HG02884 (cell line): ENCODE measurements around the gene LGALS8.

Source experiments
- ATAC-seq: cut with Tn5 transposase; IDR thresholded peaks from one replicate; pipeline ENCODE4 v1.9.1; 2021; ENCODE audit warnings: mild to moderate bottlenecking, moderate library complexity; ENCODE audit not compliant: unreplicated experiment

LGALS8 gene

GRCh38 chr1:236508593-236509027 lies 15.2 kb upstream of the LGALS8 start:
- no peak for ATAC-seq

GRCh38 chr1:236509203-236509602 lies 14.6 kb upstream of the LGALS8 start:
- ATAC-seq: no peak

GRCh38 chr1:236509647-236510401 lies 14.0 kb upstream of the LGALS8 start:
- ATAC-seq: no peak

GRCh38 chr1:236511735-236512418 lies 11.9 kb upstream of the LGALS8 start:
- no peak for ATAC-seq

GRCh38 chr1:236514703-236515442 lies 8.9 kb upstream of the LGALS8 start:
- no peak for ATAC-seq

- no peak for ATAC-seq
Observed at GRCh38 chr1:236515443-236515958, 8.3 kb upstream of the LGALS8 start.

- no peak for ATAC-seq
Observed at GRCh38 chr1:236516929-236517704, 6.7 kb upstream of the LGALS8 start.

GRCh38 chr1:236518322-236518721 lies 5.5 kb upstream of the LGALS8 start:
- no peak for ATAC-seq

GRCh38 chr1:236520445-236521005 lies 3.3 kb upstream of the LGALS8 start:
- no peak for ATAC-seq

GRCh38 chr1:236522937-236523703 lies 662 bp upstream of the LGALS8 start:
- ATAC-seq: no peak

GRCh38 chr1:236524142-236524894 lies 536 bp downstream of the LGALS8 start:
- peak; percentile 88 for ATAC-seq

- no peak for ATAC-seq
Observed at GRCh38 chr1:236524895-236525184, 1.1 kb downstream of the LGALS8 start.

- ATAC-seq: no peak
Observed at GRCh38 chr1:236526079-236526478, 2.3 kb downstream of the LGALS8 start.

GRCh38 chr1:236530286-236530685 lies 6.5 kb downstream of the LGALS8 start:
- no peak for ATAC-seq

GRCh38 chr1:236530959-236531358 lies 7.2 kb downstream of the LGALS8 start:
- ATAC-seq: no peak

- no peak for ATAC-seq
Observed at GRCh38 chr1:236532850-236533249, 9.1 kb downstream of the LGALS8 start.

GRCh38 chr1:236534151-236534651 lies 10.4 kb downstream of the LGALS8 start:
- no peak for ATAC-seq

GRCh38 chr1:236535190-236535589 lies 11.4 kb downstream of the LGALS8 start:
- no peak for ATAC-seq

GRCh38 chr1:236535662-236536161 lies 11.9 kb downstream of the LGALS8 start:
- no peak for ATAC-seq
